ENCODE results near the gene CLEC9A. TPM values are rescaled to one million over a fixed set of nuclear protein-coding genes. Genes with fewer than 3 reads are reported as not detected.

CLEC9A gene
- not detected for total RNA-seq

DNA sequence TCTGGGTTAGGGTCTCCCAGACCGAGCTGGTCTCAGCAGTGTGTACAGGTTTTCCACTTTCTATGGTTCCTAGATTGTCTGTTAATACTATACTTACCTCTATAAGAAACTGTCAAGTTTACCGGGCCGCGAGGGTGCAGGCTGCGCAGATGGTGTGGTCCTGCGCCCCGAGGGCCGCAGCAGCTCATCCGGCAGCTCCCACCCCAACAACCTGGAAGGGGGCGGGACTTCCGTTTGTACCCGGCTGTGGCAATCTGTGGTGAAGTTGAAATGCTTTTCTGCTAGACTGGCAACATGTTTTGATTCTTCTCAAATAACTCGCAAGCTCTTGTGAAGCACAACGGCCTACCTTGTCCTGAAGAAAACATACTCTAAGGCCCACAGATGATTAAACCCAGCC, at the start of gene CLEC9A:
TSS of gene CLEC9A (plus strand) at position 237 of the 400 bp plus-strand sequence. CDS start 22,006 bp downstream, outside the sequence.
- POLR2A ChIA-PET: no interaction called here
- ATAC-seq (no peak), DNase-seq (no peak)
- H3K9me3 Mint-ChIP-seq (ENCODE audit: low read depth): no peaks in the 10 kb centered on the region
- H3K4me3 Mint-ChIP-seq: no peak within 1 kb of the TSS
- no peaks in the 10 kb centered on the region for H3K4me1 Mint-ChIP-seq
- no peaks in the 10 kb centered on the region for H3K36me3 Mint-ChIP-seq (ENCODE audit: low read depth)
- no peak within 1 kb of the TSS for H3K27ac Mint-ChIP-seq
- peaks cover 2% of the 10 kb centered on the region for H3K27me3 Mint-ChIP-seq
- CTCF ChIA-PET: no interaction called here
- intact Hi-C loops (cut with DNase I, micrococcal nuclease): loop anchor here in 1 of 2 experiments (5.0 kb wide), 1 partner anchor 112 kb away; no protein-coding TSS in a partner anchor

DNA sequence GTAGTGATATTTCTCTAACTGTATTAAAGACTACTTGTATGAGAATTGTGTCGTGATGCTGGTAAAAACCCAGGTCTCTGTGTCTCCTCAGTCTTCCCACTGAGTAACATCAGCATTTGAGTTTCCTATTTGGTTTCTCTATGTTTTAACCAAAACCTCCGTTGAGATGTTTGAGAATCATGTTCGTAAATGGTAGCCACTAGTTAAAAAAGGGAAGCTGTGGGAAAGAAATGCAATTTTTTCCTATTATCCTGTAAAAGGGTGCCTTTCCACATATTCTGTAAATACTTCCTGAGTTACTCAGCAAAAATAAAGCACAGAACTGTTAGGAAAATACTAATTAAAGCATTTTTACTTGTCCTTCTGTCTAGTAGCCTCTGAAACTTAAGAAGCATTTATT, 38.6 kb upstream of the CLEC9A start:
- Mint-ChIP-seq H3K4me3 (no peak overlapping the region), H3K27ac (no peak overlapping the region), H3K4me1 (no peaks in the 10 kb centered on the region), H3K27me3 (peaks cover 19% of the 10 kb centered on the region), H3K9me3 (ENCODE audit: low read depth) (no peaks in the 10 kb centered on the region), H3K36me3 (ENCODE audit: low read depth) (no peaks in the 10 kb centered on the region)
- POLR2A ChIA-PET: no interaction called here
- CTCF ChIA-PET: interaction anchor here (1.3 kb wide), 1 partner anchor 8 kb away, joined by 6 read pairs; no protein-coding TSS in a partner anchor
- ATAC-seq: no peak
- intact Hi-C loops (cut with DNase I, micrococcal nuclease): no loop called here
- DNase-seq: no peak

DNA sequence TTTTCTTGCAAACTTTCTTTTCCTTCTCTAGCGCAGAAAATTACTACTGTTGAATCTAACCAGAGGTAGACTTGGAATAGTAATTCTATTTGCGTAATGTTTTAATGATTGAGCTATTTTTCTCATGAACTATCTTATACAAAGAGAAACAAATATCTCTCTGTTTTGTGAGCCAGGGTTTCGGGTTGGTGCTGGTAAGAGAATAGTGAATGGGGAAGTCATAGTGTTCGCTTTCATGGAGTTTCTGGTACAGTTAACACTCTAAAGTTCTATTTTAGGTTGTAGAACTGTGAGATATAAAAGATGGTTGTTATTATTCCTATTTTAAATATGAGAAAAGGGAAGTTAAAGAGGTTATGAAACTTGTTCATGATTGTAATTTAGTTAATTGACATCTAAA, 38.2 kb upstream of the CLEC9A start:
- ChIA-PET CTCF (no interaction called here), POLR2A (no interaction called here)
- H3K9me3 Mint-ChIP-seq (ENCODE audit: low read depth): no peaks in the 10 kb centered on the region
- intact Hi-C loops (cut with DNase I, micrococcal nuclease): no loop called here
- no peaks in the 10 kb centered on the region for H3K36me3 Mint-ChIP-seq (ENCODE audit: low read depth)
- no peaks in the 10 kb centered on the region for H3K4me1 Mint-ChIP-seq
- no peak overlapping the region for H3K27ac Mint-ChIP-seq
- peaks cover 19% of the 10 kb centered on the region for H3K27me3 Mint-ChIP-seq
- ATAC-seq (no peak), DNase-seq (no peak)
- no peak overlapping the region for H3K4me3 Mint-ChIP-seq

DNA sequence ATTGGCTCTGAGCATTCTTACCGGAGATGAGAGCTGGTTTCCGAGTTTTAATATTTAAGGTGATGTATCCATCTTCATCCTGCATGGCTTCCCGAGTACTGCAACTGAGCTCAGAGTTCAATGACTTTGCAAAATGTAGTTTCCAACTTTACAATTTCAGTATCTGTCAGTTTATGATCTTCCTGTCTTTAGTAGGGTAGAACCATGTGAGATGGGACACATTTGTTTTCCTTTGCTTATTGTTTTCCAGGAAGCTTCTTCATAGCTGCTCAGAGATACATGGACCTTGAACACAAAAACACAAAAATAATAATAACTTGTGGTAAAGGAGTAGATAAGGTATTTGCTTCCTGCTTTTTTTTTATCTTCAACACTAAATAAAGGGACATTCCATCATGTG, 31.5 kb upstream of the CLEC9A start, which contains the start of gene CLEC1B:
TSS of gene CLEC1B (minus strand) at position 106 of the 400 bp plus-strand sequence. CDS start at position 85, 21 bp downstream.
- ChIA-PET CTCF (interaction anchor here (0.6 to 1.5 kb wide), 5 partner anchors 8 to 185 kb away, joined by 3 to 6 read pairs (median 3); partner anchors contain the start of gene CLEC12B), POLR2A (no interaction called here)
- ATAC-seq (no peak), DNase-seq (no peak)
- Mint-ChIP-seq H3K4me1 (no peaks in the 10 kb centered on the region), H3K36me3 (ENCODE audit: low read depth) (no peaks in the 10 kb centered on the region), H3K4me3 (no peak within 1 kb of the TSS), H3K27ac (no peak within 1 kb of the TSS), H3K27me3 (peaks cover 3% of the 10 kb centered on the region), H3K9me3 (ENCODE audit: low read depth) (no peaks in the 10 kb centered on the region)
- intact Hi-C loops (cut with DNase I, micrococcal nuclease): no loop called here

DNA sequence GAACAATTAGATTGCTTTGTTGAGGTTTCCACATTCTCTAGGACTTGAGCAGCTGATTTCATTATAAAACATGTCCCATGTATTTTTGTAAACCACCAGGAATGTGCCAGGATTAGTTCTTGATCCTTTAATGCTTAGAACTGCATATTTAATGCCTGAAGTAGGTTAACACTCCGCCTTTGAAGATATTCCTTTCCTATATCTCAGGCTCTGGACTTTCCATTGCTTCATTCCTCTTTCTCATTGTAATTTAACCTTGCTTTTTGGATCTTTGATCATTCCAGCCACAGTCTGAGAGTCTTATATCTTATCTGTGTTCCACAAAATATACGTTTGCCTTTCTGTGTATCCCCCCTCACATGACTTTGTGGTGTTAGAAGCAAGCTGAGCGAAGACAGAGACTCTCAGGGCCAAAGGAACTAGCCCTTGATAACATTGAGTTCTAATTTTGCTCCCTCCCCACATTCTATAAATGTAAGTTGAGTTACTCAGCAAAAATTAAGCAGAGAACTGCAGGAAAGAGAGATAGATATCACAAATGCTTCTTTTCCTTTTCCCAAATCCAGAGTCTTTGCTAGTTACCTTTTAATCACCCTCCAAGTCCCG, 29.2 kb upstream of the CLEC9A start:
- ChIA-PET POLR2A (no interaction called here), CTCF (no interaction called here)
- Mint-ChIP-seq H3K4me1 (no peaks in the 10 kb centered on the region), H3K36me3 (ENCODE audit: low read depth) (no peaks in the 10 kb centered on the region), H3K27me3 (no peaks in the 10 kb centered on the region), H3K27ac (no peak overlapping the region), H3K4me3 (no peak overlapping the region), H3K9me3 (ENCODE audit: low read depth) (no peaks in the 10 kb centered on the region)
- DNase-seq: no peak
- ATAC-seq: no peak
- intact Hi-C loops (cut with DNase I, micrococcal nuclease): loop anchor here in 1 of 2 experiments (10.0 kb wide), 1 partner anchor 186 kb away; no protein-coding TSS in a partner anchor

- Mint-ChIP-seq H3K36me3 (ENCODE audit: low read depth) (no peaks in the 10 kb centered on the region), H3K4me3 (no peak overlapping the region), H3K27ac (no peak overlapping the region), H3K4me1 (no peaks in the 10 kb centered on the region), H3K27me3 (peaks cover 7% of the 10 kb centered on the region), H3K9me3 (ENCODE audit: low read depth) (no peaks in the 10 kb centered on the region)
- intact Hi-C loops (cut with DNase I, micrococcal nuclease): loop anchor here in 1 of 2 experiments (5.0 kb wide), 1 partner anchor 130 kb away; no protein-coding TSS in a partner anchor
- no peak for ATAC-seq
- DNase-seq: no peak
- ChIA-PET POLR2A (interaction anchor here (0.7 kb wide), 1 partner anchor 52 kb away, joined by 4 read pairs; no protein-coding TSS in a partner anchor), CTCF (interaction anchor here (0.8 to 3.8 kb wide), 4 partner anchors 10 to 199 kb away, joined by 3 to 15 read pairs (median 4); no protein-coding TSS in a partner anchor)
These were observed 17.7 kb upstream of the CLEC9A start for GRCh38 chr12:10012630-10013330.

GRCh38 chr12:10015450-10015849, 15.0 kb upstream of the CLEC9A start:
- no peaks in the 10 kb centered on the region for H3K9me3 Mint-ChIP-seq (ENCODE audit: low read depth)
- no peaks in the 10 kb centered on the region for H3K36me3 Mint-ChIP-seq (ENCODE audit: low read depth)
- peaks cover 5% of the 10 kb centered on the region for H3K27me3 Mint-ChIP-seq
- ChIA-PET POLR2A (no interaction called here), CTCF (no interaction called here)
- H3K4me1 Mint-ChIP-seq: no peaks in the 10 kb centered on the region
- no peak overlapping the region for H3K4me3 Mint-ChIP-seq
- intact Hi-C loops (cut with DNase I, micrococcal nuclease): no loop called here
- no peak overlapping the region for H3K27ac Mint-ChIP-seq
- no peak for DNase-seq
- no peak for ATAC-seq

- Mint-ChIP-seq H3K27me3 (peaks cover 5% of the 10 kb centered on the region), H3K4me1 (no peaks in the 10 kb centered on the region), H3K4me3 (no peak overlapping the region), H3K9me3 (ENCODE audit: low read depth) (no peaks in the 10 kb centered on the region), H3K27ac (no peak overlapping the region), H3K36me3 (ENCODE audit: low read depth) (no peaks in the 10 kb centered on the region)
- intact Hi-C loops (cut with DNase I, micrococcal nuclease): no loop called here
- CTCF ChIA-PET: interaction anchor here (0.7 kb wide), 1 partner anchor 57 kb away, joined by 3 read pairs; no protein-coding TSS in a partner anchor
- ATAC-seq (no peak), DNase-seq (no peak)
- POLR2A ChIA-PET: no interaction called here
These were observed 13.6 kb upstream of the CLEC9A start for GRCh38 chr12:10016881-10017280.

GRCh38 chr12:10018386-10018785, 12.1 kb upstream of the CLEC9A start:
- CTCF ChIA-PET: interaction anchor here (0.5 to 1.2 kb wide), 2 partner anchors 8 to 12 kb away, joined by 3 read pairs; no protein-coding TSS in a partner anchor
- Mint-ChIP-seq H3K27ac (no peak overlapping the region), H3K9me3 (ENCODE audit: low read depth) (no peaks in the 10 kb centered on the region), H3K4me1 (no peaks in the 10 kb centered on the region), H3K27me3 (peaks cover 5% of the 10 kb centered on the region), H3K36me3 (ENCODE audit: low read depth) (no peaks in the 10 kb centered on the region), H3K4me3 (no peak overlapping the region)
- POLR2A ChIA-PET: no interaction called here
- DNase-seq: no peak
- intact Hi-C loops (cut with DNase I, micrococcal nuclease): no loop called here
- ATAC-seq: no peak

GRCh38 chr12:10021342-10021741, 9.1 kb upstream of the CLEC9A start:
- Mint-ChIP-seq H3K27ac (no peak overlapping the region), H3K36me3 (ENCODE audit: low read depth) (no peaks in the 10 kb centered on the region), H3K27me3 (peaks cover 2% of the 10 kb centered on the region), H3K9me3 (ENCODE audit: low read depth) (no peaks in the 10 kb centered on the region), H3K4me1 (no peaks in the 10 kb centered on the region), H3K4me3 (no peak overlapping the region)
- ATAC-seq: no peak
- intact Hi-C loops (cut with DNase I, micrococcal nuclease): loop anchor here in 1 of 2 experiments (10.0 kb wide), 1 partner anchor 277 kb away; no protein-coding TSS in a partner anchor
- ChIA-PET POLR2A (no interaction called here), CTCF (interaction anchor here (0.5 kb wide), 1 partner anchor 13 kb away, joined by 3 read pairs; no protein-coding TSS in a partner anchor)
- no peak for DNase-seq

DNA sequence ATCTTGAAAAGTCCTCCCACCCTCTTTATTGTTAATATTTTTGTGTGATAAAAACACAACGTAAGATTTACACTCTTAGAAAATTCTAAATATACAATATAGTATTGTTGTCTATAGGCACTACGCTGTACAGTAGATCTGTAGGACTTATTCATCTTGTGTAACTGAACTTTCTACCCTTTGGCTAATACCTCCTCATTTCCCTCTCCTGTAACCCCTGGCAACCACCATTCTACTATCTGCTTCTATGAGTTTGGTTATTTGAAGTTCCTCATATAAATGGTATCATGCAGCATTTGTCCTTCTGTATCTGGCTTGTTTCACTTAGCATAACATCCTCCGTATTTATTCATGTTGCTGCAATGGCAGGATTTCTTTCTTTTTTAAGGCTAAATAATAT, 5.2 kb upstream of the CLEC9A start:
- Mint-ChIP-seq H3K4me3 (no peak overlapping the region), H3K36me3 (ENCODE audit: low read depth) (no peaks in the 10 kb centered on the region), H3K9me3 (ENCODE audit: low read depth) (no peaks in the 10 kb centered on the region), H3K27ac (no peak overlapping the region), H3K27me3 (peaks cover 2% of the 10 kb centered on the region), H3K4me1 (no peaks in the 10 kb centered on the region)
- ChIA-PET CTCF (interaction anchor here (1.2 to 1.4 kb wide), 2 partner anchors 15 to 128 kb away, joined by 3 read pairs; partner anchors contain the start of gene CLEC12B), POLR2A (no interaction called here)
- intact Hi-C loops (cut with DNase I, micrococcal nuclease): loop anchor here in 1 of 2 experiments (10.0 kb wide), 1 partner anchor 280 kb away; no protein-coding TSS in a partner anchor
- ATAC-seq (no peak), DNase-seq (no peak)
